Neural cell (in vitro differentiated cells): Measurements from ENCODE around the gene GRIK3. TPM values are rescaled to one million over a fixed set of nuclear protein-coding genes. Genes with fewer than 3 reads are reported as not detected.

ENCODE experiments used
- H2AFZ ChIP-seq: fragments of 200-600, 300-800 bp; sonication (generic), shearing (Covaris generic); 2 replicates; pipeline ENCODE4 v1.6.0; 2014; ENCODE audit warnings: low read depth, mild to moderate bottlenecking, antibody characterized with exemption, low read length, moderate library complexity
- H3F3A ChIP-seq: fragments of 200-600 bp; shearing (Covaris generic); 2 replicates; pipeline ENCODE4 v1.6.1; 2016; ENCODE audit warnings: mild to moderate bottlenecking, moderate library complexity, mixed read lengths, antibody characterized with exemption, low read length; ENCODE audit not compliant: insufficient read depth, poor library complexity, severe bottlenecking
- H3K27ac ChIP-seq: fragments of 200-600, 300-800 bp; sonication (generic), shearing (Covaris generic); 2 replicates; pipeline ENCODE4 v1.5.1; 2014; ENCODE audit warnings: mild to moderate bottlenecking, low read length, moderate library complexity
- H3K27me3 ChIP-seq: fragments of 300-800, 200-600 bp; sonication (generic), shearing (Covaris generic); 2 replicates; pipeline ENCODE4 v1.6.0; 2014; ENCODE audit warnings: mild to moderate bottlenecking, low read depth, low read length, moderate library complexity; ENCODE audit not compliant: insufficient read depth
- H3K36me3 ChIP-seq: fragments of 300-800, 200-600 bp; sonication (generic), shearing (Covaris generic); 2 replicates; pipeline ENCODE4 v1.5.1; 2014; ENCODE audit warnings: mild to moderate bottlenecking, antibody characterized with exemption, low read length, moderate library complexity; ENCODE audit not compliant: insufficient read depth
- H3K4me2 ChIP-seq: fragments of 300-800, 200-600 bp; sonication (generic), shearing (Covaris generic); 2 replicates; pipeline ENCODE4 v1.6.0; 2014; ENCODE audit warnings: mild to moderate bottlenecking, low read length
- H3K4me3 ChIP-seq: fragments of 300-800, 200-600 bp; sonication (generic), shearing (Covaris generic); 2 replicates; pipeline ENCODE4 v1.5.1; 2014; ENCODE audit warnings: mild to moderate bottlenecking, low read length, moderate library complexity
- H3K79me2 ChIP-seq: fragments of 200-600 bp; shearing (Covaris generic); replicated peaks from 2 replicates; pipeline ENCODE4 v1.6.0; 2014; ENCODE audit warnings: mild to moderate bottlenecking, low read length, moderate library complexity; ENCODE audit not compliant: insufficient read depth
- H3K9ac ChIP-seq: fragments of 300-800, 200-600 bp; sonication (generic), shearing (Covaris generic); 2 replicates; pipeline ENCODE4 v1.6.1; 2016; ENCODE audit warnings: mild to moderate bottlenecking, low read length, mixed read lengths
- H3K9me2 ChIP-seq: fragments of 200-600 bp; shearing (Covaris generic); 2 replicates; pipeline ENCODE4 v1.6.1; 2016; ENCODE audit warnings: mild to moderate bottlenecking, low read length, mixed read lengths; ENCODE audit not compliant: insufficient read depth
- H3K9me3 ChIP-seq: fragments of 200-600, 300-800 bp; sonication (generic), shearing (Covaris generic); 2 replicates; pipeline ENCODE4 v1.6.1; 2016; ENCODE audit warnings: mild to moderate bottlenecking, mixed run types, low read length, moderate library complexity, mixed read lengths
- H4K20me1 ChIP-seq: fragments of 200-600 bp; shearing (Covaris generic); 2 replicates; pipeline ENCODE4 v1.6.1; 2016; ENCODE audit warnings: mild to moderate bottlenecking, mixed run types; ENCODE audit not compliant: insufficient read depth
- CTCF ChIP-seq: fragments of 450-650 bp; IDR thresholded peaks from 2 replicates; pipeline ENCODE4 v1.5.1; 2014; ENCODE audit warnings: antibody characterized with exemption, mild to moderate bottlenecking, moderate library complexity; ENCODE audit not compliant: poor library complexity, severe bottlenecking
- EP300 ChIP-seq: fragments of 450-650 bp; conservative IDR thresholded peaks from 2 replicates; pipeline ENCODE4 v1.6.1; 2014; ENCODE audit warnings: antibody characterized with exemption, mild to moderate bottlenecking, moderate library complexity; ENCODE audit not compliant: poor library complexity, severe bottlenecking
- EZH2 ChIP-seq: fragments of 200-600, 300-800 bp; shearing (Covaris generic), sonication (generic); IDR thresholded peaks from 2 replicates; pipeline ENCODE4 v1.6.1; 2014; ENCODE audit warnings: antibody characterized with exemption, low read length, borderline replicate concordance, mild to moderate bottlenecking; ENCODE audit not compliant: insufficient read depth, poor library complexity, severe bottlenecking
- MXI1 ChIP-seq: fragments of 450-650 bp; conservative IDR thresholded peaks from 2 replicates; pipeline ENCODE4 v1.6.1; 2014; ENCODE audit warnings: antibody characterized with exemption, mild to moderate bottlenecking; ENCODE audit not compliant: poor library complexity, severe bottlenecking
- POLR2AphosphoS5 ChIP-seq: IDR thresholded peaks from 2 replicates; pipeline ENCODE4 v1.6.1; 2012
- REST ChIP-seq: IDR thresholded peaks from 2 replicates; pipeline ENCODE4 v1.6.1; 2012; ENCODE audit warnings: borderline replicate concordance
- SMC3 ChIP-seq: fragments of 450-650 bp; conservative IDR thresholded peaks from 2 replicates; pipeline ENCODE4 v1.6.1; 2014; ENCODE audit warnings: antibody characterized with exemption, mild to moderate bottlenecking, moderate library complexity; ENCODE audit not compliant: poor library complexity
- TAF1 ChIP-seq: IDR thresholded peaks from 2 replicates; pipeline ENCODE4 v1.6.1; 2012; ENCODE audit warnings: low read depth
- polyA plus RNA-seq: library from polyadenylated mRNA; depleted of rRNA; stranded (reverse); fragments of >200 nt; gene quantifications from 2 replicates; pipeline ENCODE4 v1.2.3, GENCODE V29; 2014

The GRIK3 gene
- polyA plus RNA-seq, 1 donor from 2014 or later: 5.0 TPM

GRCh38 chr1:36965275-36966159 is 68.8 kb downstream of the GRIK3 start:
- Histone ChIP-seq H3K27me3 (no peaks in the 10 kb centered on the region), H3K36me3 (no peaks in the 10 kb centered on the region), H3K9me3 (no peaks in the 10 kb centered on the region), H3K4me2 (no peak overlapping the region), H3F3A (no peaks in the 10 kb centered on the region), H3K9ac (no peak overlapping the region), H3K9me2 (no peaks in the 10 kb centered on the region), H3K79me2 (no peaks in the 10 kb centered on the region), H3K4me3 (no peak overlapping the region), H3K27ac (no peak overlapping the region), H2AFZ (no peak overlapping the region), H4K20me1 (no peaks in the 10 kb centered on the region)
- no peak for TF ChIP-seq POLR2AphosphoS5

- H3K79me2 ChIP-seq: no peaks in the 10 kb centered on the region
- H3K4me3 ChIP-seq: no peak overlapping the region
- H4K20me1 ChIP-seq: no peaks in the 10 kb centered on the region
- no peak overlapping the region for H3K27ac ChIP-seq
- H3K27me3 ChIP-seq: no peaks in the 10 kb centered on the region
- no peaks in the 10 kb centered on the region for H3K9me2 ChIP-seq
- H3K4me2 ChIP-seq: no peak overlapping the region
- no peaks in the 10 kb centered on the region for H3K9me3 ChIP-seq
- no peaks in the 10 kb centered on the region for H3K36me3 ChIP-seq
- H3F3A ChIP-seq: no peaks in the 10 kb centered on the region
- no peak overlapping the region for H2AFZ ChIP-seq
- no peak for TF ChIP-seq MXI1
- TF ChIP-seq EZH2: no peak
- no peak for TF ChIP-seq EP300
- TF ChIP-seq REST: no peak
- TF ChIP-seq TAF1: no peak
- no peak for TF ChIP-seq CTCF
- TF ChIP-seq SMC3: no peak
- no peak for TF ChIP-seq POLR2AphosphoS5
- H3K9ac ChIP-seq: no peak overlapping the region
These were observed 69.5 kb downstream of the GRIK3 start for GRCh38 chr1:36964830-36965229.
